Muscle layer of colon (tissue), 2 donors: Measurements from ENCODE around the gene SLC8A2.

ENCODE experiments used
- H3K27ac ChIP-seq: one replicate; pipeline ENCODE4 v1.7.0; 2013; ENCODE audit warnings: low read depth, mild to moderate bottlenecking, low read length, moderate library complexity
- H3K27me3 ChIP-seq, 2 donors: one replicate each; pipeline ENCODE4 v1.7.0; 2013; ENCODE audit warnings: low read length in 2 of 2, mild to moderate bottlenecking in 2 of 2; ENCODE audit not compliant: insufficient read depth in 2 of 2, control insufficient read depth in 1 of 2
- H3K36me3 ChIP-seq: one replicate; pipeline ENCODE4 v1.7.0; 2013; ENCODE audit warnings: mild to moderate bottlenecking, low read length; ENCODE audit not compliant: insufficient read depth
- H3K4me1 ChIP-seq: one replicate; pipeline ENCODE4 v1.7.0; 2013; ENCODE audit warnings: mild to moderate bottlenecking, low read length; ENCODE audit not compliant: insufficient read depth
- H3K4me3 ChIP-seq, 2 donors: one replicate each; pipeline ENCODE4 v1.7.0; 2013; ENCODE audit warnings: low read length in 2 of 2, low read depth in 1 of 2, mild to moderate bottlenecking in 1 of 2, moderate library complexity in 1 of 2
- H3K9ac ChIP-seq: one replicate; pipeline ENCODE4 v1.7.0; 2013; ENCODE audit warnings: low read length
- H3K9me3 ChIP-seq: one replicate; pipeline ENCODE4 v1.7.0; 2013; ENCODE audit warnings: mild to moderate bottlenecking, low read length
- donor health status: abdominal sarcoma.
- donor health status: Adenocarcinoma of cecum.

Gene SLC8A2

DNA sequence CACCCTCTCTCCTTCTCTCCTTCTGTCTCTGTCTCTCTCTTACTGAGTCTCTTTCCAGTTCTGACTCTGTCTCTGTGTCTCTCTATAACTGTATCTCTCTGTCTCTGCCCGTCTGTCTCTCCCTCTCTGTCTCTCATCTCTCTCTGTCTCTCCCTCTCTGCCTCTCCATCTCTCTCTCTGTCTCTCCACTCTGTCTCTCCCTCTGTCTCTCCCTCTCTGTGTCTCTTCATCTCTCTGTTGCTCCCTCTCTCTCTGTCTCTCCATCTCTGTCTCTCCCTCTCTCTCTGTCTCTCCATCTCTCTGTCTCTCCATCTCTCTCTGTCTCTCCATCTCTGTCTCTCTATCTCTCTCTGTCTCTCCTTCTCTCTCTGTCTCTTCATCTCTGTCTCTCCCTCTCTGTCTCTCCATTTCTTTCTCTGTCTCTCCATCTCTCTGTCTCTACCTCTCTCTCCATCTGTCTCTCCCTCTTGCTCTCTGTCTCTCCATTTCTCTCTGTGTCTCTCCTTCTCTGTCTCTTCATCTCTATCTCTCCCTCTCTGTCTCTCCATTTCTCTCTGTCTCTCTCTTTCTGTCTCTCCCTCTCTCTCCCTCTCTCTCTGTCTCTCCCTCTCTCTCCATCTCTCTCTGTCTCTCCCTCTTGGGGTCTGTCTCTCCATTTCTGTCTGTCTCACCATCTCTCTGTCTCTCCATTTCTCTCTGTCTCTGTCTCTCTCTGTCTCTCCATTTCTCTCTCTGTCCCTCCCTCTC, 49.1 kb downstream of the SLC8A2 start:
- H3K9me3 ChIP-seq: no peaks in the 10 kb centered on the region
- H3K4me3 ChIP-seq: no peak overlapping the region
- H3K27ac ChIP-seq: no peak overlapping the region
- no peaks in the 10 kb centered on the region for H3K36me3 ChIP-seq
- H3K27me3 ChIP-seq: peaks cover 16 to 63% of the 10 kb centered on the region in 2 donors
- peaks cover 8% of the 10 kb centered on the region for H3K4me1 ChIP-seq
- H3K9ac ChIP-seq: no peak overlapping the region

DNA sequence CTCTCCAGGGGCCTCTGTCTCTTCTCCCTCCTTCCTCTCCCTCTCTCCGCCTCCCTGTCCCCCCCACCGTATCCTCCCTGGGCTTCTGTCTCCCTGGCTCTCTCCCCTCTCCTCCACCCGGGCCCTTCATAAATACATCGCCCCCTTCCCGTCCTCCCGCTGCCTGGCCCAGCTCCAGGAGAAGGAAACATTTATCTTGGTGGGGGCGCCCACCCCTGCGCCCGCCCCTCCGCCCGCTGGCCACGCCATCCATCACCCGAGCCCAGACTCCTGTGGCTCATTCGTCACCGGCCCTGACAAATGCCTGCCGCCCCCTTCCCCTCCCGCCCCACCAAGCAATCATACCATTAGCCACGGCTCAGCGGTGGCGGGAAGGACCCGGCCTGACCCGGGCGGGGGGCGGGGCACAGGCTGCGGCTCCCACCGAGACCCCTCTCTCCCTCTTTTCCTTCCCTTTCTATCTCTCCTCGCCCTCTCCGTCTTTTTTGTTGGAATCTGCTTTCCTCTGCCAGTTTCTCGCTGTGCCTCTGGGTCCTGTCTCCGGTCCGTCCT, 49.8 kb downstream of the SLC8A2 start:
- H3K4me1 ChIP-seq: peaks cover 6% of the 10 kb centered on the region

DNA sequence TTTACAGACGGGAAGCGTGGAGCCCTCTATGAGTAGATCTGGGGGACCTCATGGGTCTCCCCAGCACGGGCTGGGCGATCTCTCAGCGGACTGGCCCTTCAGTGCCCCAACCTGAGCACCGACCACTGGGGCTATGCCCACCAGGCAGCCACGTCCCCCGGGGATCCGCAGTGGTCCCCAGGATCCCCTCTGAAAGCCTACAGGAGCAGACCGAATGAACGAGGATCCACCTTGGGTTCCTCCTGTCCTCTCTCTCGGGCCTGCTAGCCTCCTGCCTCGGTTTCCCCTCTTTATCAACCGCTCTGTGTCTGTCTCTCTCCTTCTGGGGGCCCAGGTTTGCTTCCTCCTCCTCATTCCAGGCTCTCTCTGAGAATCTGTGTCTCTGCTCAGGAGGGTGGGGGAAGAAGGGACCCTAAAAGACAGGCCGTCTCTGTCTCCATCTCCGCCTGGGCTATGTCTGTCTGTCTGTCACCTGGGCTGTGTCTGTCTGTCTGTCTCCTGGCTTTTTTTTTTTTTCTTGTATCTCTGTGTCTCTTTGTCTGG, 50.4 kb downstream of the SLC8A2 start:
- H3K9me3 ChIP-seq: no peaks in the 10 kb centered on the region
- H3K27ac ChIP-seq: no peak overlapping the region
- H3K9ac ChIP-seq: no peak overlapping the region
- H3K4me3 ChIP-seq: no peak overlapping the region
- H3K4me1 ChIP-seq: peaks cover 6% of the 10 kb centered on the region
- peaks cover 16 to 76% of the 10 kb centered on the region in 2 donors for H3K27me3 ChIP-seq
- H3K36me3 ChIP-seq: no peaks in the 10 kb centered on the region

More for the DNA sequence above, 49.8 kb downstream of the SLC8A2 start:
- peaks cover 16 to 70% of the 10 kb centered on the region in 2 donors for H3K27me3 ChIP-seq
- no peaks in the 10 kb centered on the region for H3K9me3 ChIP-seq
- no peaks in the 10 kb centered on the region for H3K36me3 ChIP-seq
- H3K4me3 ChIP-seq: no peak overlapping the region
- no peak overlapping the region for H3K9ac ChIP-seq
- no peak overlapping the region for H3K27ac ChIP-seq

DNA sequence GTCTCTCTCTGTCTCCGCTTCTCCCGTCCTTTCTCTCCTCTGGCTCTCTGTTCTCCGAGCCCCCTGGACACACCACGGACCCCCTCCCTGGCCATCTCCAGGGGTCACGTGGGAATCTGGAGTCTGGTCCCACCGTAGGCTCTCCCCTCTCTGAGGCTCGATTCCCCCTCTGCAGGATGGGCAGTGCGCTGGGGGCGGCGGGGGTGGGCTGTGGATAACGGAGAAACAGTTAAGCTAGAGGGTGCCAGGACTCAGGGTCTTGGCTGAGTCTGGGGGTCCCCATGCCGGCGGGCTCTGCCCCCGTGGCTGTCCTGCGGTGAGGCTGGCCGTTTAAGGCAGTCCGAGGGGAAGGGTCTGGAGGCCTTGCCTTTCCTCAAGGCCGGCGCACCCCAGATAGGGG, 51.9 kb downstream of the SLC8A2 start:
- Histone ChIP-seq H3K27me3 (peaks cover 16 to 79% of the 10 kb centered on the region in 2 donors), H3K4me1 (peaks cover 6% of the 10 kb centered on the region), H3K9ac (no peak overlapping the region), H3K27ac (no peak overlapping the region), H3K4me3 (no peak overlapping the region), H3K9me3 (no peaks in the 10 kb centered on the region), H3K36me3 (no peaks in the 10 kb centered on the region)

DNA sequence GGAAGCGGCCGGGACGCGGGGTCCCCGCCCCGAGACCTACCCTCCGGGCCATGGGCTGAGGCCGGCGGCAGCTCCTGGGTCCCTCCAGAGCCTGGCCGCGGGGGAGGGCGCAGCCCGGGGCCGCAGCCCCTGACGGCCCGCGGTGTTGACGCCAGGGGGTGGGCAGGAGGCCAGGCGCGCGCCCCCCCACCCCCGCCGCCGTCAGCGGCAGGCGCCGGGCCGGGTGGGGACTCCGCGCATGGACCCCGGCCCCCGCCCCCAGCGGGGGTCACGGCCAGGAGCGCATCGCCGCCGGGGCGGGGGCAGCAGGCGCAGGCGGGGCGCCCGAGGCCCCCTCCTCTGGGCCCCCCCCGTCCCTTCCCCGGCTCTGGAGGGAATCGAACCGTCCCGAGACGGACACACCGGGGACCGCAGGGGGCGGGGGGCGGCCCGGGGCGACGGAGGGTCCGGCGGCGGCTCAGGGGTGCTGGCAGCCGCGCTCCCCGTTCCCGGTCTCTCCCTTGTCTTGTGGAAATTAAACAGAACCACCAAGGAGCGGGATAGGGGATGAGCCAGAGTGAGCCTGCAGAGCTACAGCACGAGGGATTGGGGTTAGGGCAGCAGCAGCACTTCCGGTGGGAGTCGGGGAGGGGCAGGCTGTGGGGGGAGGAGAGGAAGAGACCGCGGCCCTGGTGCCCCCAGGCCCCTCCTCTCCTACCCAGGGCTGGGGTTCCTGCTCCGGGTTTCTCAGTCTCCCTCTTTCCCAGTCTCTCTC, 52.5 kb downstream of the SLC8A2 start, which contains the start of gene MEIS3:
Gene MEIS3 (minus strand): TSS at position 498 of the 754 bp plus-strand sequence. CDS start 446 bp downstream, at position 52.
- Histone ChIP-seq H3K4me1 (peaks cover 6% of the 10 kb centered on the region), H3K27ac (no peak within 1 kb of the TSS), H3K9ac (no peak within 1 kb of the TSS), H3K27me3 (peaks cover 16 to 79% of the 10 kb centered on the region in 2 donors), H3K36me3 (no peaks in the 10 kb centered on the region), H3K9me3 (no peaks in the 10 kb centered on the region), H3K4me3 (peak within 1 kb of the TSS; percentile 27 to 47)

DNA sequence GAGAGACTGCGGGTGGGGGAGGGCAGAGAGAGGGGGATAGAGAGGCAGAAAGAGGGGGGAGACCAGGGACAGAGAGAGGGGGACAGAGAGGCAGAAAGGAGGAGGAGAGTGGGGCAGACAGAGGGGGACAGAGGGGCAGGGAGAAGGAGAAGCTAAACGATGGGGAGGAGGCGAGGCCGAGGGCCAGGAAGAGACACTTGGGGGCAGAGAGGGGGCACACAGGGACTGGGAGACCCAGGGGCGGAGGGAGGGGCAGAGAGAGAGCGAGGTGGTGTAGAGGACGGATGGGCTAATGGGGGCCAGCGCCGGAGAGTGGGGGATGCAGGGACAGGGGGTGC, 53.0 kb downstream of the SLC8A2 start:
- H3K27ac ChIP-seq: no peak overlapping the region
- peaks cover 14 to 76% of the 10 kb centered on the region in 2 donors for H3K27me3 ChIP-seq
- H3K4me1 ChIP-seq: peaks cover 6% of the 10 kb centered on the region
- no peaks in the 10 kb centered on the region for H3K9me3 ChIP-seq
- H3K4me3 ChIP-seq: peak overlapping the region; percentile 27 to 47
- H3K9ac ChIP-seq: no peak overlapping the region
- no peaks in the 10 kb centered on the region for H3K36me3 ChIP-seq

DNA sequence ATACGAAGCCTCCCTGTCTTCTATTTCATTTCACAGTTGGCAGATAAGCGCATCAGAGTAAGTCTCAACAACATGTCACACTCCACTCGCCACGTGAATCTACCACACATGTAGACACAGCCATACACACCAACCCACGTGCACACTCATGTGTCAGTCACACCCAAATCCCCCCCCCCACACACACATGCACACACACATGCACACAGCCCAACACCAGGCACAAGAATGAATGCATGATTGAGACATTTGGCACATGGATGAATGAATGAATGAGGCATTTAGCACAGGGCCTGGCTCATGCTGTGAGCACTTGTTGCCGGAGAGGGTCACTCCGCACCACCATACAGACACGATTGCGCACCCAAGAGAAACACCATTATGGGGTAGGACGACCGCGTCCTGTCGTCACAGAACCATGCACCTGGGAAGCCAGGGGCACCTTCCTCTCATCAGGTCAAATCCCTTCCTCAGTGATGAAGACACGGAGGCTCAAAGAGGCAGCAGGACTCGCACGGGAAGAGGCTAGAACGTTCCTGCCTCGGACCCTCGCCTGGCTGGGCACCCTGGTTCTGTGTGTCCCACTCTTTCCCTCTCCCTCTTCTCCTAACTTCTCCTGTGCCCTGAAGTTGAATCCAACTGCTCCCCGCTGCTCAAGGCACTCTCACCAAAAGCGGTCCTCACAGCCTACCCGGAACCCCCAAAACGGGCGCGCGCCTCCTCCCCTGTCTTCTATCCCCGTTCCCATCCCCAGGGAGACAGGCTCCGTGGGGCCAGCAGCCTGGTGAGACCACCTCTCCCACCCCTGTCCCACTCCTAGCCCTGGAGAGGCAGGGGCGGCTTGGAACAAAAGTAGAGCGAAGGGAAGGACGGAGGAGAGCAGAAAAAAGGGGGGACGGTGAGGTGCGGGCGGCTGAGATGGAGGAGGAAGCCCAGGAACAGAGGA, 53.7 kb downstream of the SLC8A2 start:
- peaks cover 6% of the 10 kb centered on the region for H3K4me1 ChIP-seq
- H3K9me3 ChIP-seq: no peaks in the 10 kb centered on the region
- peaks cover 8 to 70% of the 10 kb centered on the region in 2 donors for H3K27me3 ChIP-seq
- H3K27ac ChIP-seq: no peak overlapping the region
- H3K36me3 ChIP-seq: no peaks in the 10 kb centered on the region
- peak overlapping the region in 1 of 2 donors; percentile 27 for H3K4me3 ChIP-seq
- H3K9ac ChIP-seq: no peak overlapping the region

DNA sequence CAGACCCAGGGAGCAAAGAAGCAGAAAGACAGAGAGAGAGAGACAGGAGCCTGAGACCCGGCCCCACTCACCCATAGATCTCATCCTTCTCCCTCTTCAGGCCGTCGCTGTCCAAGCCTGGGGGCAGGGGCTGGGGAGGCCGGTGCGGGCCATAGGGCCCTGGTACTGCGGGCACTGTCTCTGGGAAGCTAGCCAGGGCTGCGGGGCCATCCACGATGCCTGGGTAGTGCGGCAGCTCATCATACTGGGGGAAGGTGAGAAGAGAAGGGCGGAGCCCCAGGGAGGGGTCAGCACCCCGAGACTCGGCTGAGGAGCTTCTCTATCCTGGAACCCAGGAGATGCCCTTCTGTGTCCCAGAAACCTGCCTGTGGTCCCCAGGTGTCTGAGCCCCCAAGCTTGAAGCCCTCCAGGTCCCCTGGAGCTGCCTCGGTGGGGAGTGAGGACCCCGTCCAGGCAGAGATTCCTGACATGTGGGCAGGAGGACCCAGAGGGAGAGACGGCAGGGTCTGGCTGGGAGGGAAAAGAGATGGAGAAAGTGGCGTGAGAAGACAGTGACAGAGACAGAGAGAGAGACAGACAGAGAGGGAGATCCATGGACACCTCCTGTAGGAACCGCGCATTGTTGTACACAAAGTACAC, 54.5 kb downstream of the SLC8A2 start:
- H3K9me3 ChIP-seq: no peaks in the 10 kb centered on the region
- peaks cover under 1 to 62% of the 10 kb centered on the region in 2 donors for H3K27me3 ChIP-seq
- H3K36me3 ChIP-seq: no peaks in the 10 kb centered on the region
- H3K27ac ChIP-seq: no peak overlapping the region
- no peak overlapping the region for H3K9ac ChIP-seq
- no peak overlapping the region for H3K4me3 ChIP-seq
- peaks cover 6% of the 10 kb centered on the region for H3K4me1 ChIP-seq

DNA sequence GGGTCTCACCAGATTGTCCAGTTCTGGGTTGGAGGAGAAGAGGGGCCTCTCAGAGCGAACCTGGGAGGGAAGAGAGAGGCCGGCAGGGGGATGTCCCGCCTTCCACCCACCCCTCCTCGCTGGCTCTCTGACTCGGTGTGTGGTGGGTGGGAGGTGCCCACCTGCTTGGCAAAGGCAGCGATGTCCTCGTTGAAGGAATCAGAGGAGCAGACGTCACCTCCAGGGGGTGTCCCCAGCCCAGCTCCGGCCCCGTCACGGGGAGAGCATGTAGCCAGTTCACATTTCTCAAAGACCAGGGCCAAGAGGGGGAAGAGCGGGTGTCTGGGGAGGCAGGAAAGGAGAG, 55.1 kb downstream of the SLC8A2 start:
- Histone ChIP-seq H3K9me3 (no peaks in the 10 kb centered on the region), H3K27me3 (peaks cover 0 to 56% of the 10 kb centered on the region in 2 donors), H3K4me1 (peaks cover 6% of the 10 kb centered on the region), H3K4me3 (no peak overlapping the region), H3K27ac (no peak overlapping the region), H3K36me3 (no peaks in the 10 kb centered on the region), H3K9ac (no peak overlapping the region)

DNA sequence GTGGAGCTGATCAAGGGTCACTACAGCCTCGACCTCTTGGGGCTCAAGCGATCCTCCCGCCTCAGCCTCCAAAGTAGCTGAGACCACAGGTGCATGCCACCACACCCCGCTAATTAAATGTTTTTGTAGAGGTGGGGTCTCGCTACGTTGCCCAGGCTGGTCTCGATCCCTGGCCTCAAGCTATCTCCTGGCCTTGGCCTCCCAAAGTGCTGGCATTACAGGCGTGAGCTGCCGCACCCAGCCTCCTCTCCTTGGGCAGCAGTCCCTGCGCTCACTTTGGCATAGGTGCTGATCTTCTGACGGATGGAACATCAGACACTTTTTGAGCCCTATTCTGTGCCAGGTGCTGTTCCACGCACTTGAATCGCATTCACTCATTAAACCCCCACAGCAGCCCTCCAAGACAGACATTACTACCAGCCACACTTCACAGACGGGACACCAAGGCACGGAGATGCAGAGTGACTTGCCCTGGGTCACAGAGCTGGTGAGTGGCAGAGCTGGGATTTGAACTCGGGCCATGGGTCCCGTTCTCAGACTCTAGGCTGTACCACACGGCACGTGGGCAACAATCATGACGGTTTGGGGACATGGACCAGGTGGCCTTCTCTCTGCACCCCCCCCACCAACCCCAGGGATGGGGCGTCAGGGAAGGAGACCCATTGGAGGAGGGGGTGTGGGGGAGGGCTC, 55.6 kb downstream of the SLC8A2 start:
- H3K36me3 ChIP-seq: no peaks in the 10 kb centered on the region
- no peaks in the 10 kb centered on the region for H3K9me3 ChIP-seq
- no peak overlapping the region for H3K9ac ChIP-seq
- H3K4me1 ChIP-seq: peaks cover 6% of the 10 kb centered on the region
- no peak overlapping the region for H3K4me3 ChIP-seq
- no peak overlapping the region for H3K27ac ChIP-seq
- peaks cover 0 to 51% of the 10 kb centered on the region in 2 donors for H3K27me3 ChIP-seq
